Trophoblast cell (in vitro differentiated cells and primary cell): ENCODE measurements around the gene MRPS33.
A peak's percentile ranks its signal among the peaks of the same experiment; 100 is the strongest.

Source experiments
- DNase-seq, 2 donors: peaks; one replicate each; pipeline ENCODE4 v3.0.0-alpha.2; 2016
- H2AFZ ChIP-seq: 2 replicates; pipeline ENCODE4 v1.6.1; 2013; ENCODE audit warnings: low read length, moderate library complexity, mild to moderate bottlenecking; ENCODE audit not compliant: insufficient read depth, poor library complexity
- H2AK5ac ChIP-seq: 2 replicates; pipeline ENCODE4 v1.6.1; 2013; ENCODE audit warnings: mild to moderate bottlenecking, low read length
- H2BK120ac ChIP-seq: 2 replicates; pipeline ENCODE4 v1.6.1; 2013; ENCODE audit warnings: low read length, mild to moderate bottlenecking, moderate library complexity; ENCODE audit not compliant: insufficient read depth, poor library complexity
- H2BK12ac ChIP-seq: 2 replicates; pipeline ENCODE4 v1.6.1; 2013; ENCODE audit warnings: mild to moderate bottlenecking, low read length, moderate library complexity
- H2BK5ac ChIP-seq: 2 replicates; pipeline ENCODE4 v1.6.1; 2013; ENCODE audit warnings: low read length, low read depth, moderate library complexity, mild to moderate bottlenecking; ENCODE audit not compliant: poor library complexity
- H3K14ac ChIP-seq: 2 replicates; pipeline ENCODE4 v1.6.1; 2013; ENCODE audit warnings: mild to moderate bottlenecking, low read length
- H3K18ac ChIP-seq: 2 replicates; pipeline ENCODE4 v1.6.1; 2013; ENCODE audit warnings: mild to moderate bottlenecking, low read length
- H3K23ac ChIP-seq: 2 replicates; pipeline ENCODE4 v1.6.1; 2013; ENCODE audit warnings: low read length
- H3K27ac ChIP-seq: 2 replicates; pipeline ENCODE4 v1.5.1; 2013; ENCODE audit warnings: low read depth, mild to moderate bottlenecking, inconsistent platforms, low read length, moderate library complexity
- H3K27me3 ChIP-seq: 2 replicates; pipeline ENCODE4 v1.6.1; 2013; ENCODE audit warnings: inconsistent platforms, mild to moderate bottlenecking, low read length, moderate library complexity; ENCODE audit not compliant: insufficient read depth
- H3K36me3 ChIP-seq, 2 experiments: 1 replicate in 1 of 2; 2 replicates in 1 of 2; pipeline ENCODE4 v1.6.1; 2013; ENCODE audit warnings: low read length in 2 of 2, mild to moderate bottlenecking in 2 of 2, moderate library complexity in 1 of 2; ENCODE audit not compliant: insufficient read depth in 2 of 2, control insufficient read depth in 1 of 2
- H3K4ac ChIP-seq: 2 replicates; pipeline ENCODE4 v1.6.1; 2013; ENCODE audit warnings: low read depth, mild to moderate bottlenecking, low read length, moderate library complexity
- H3K4me1 ChIP-seq, 2 experiments: 1 replicate in 1 of 2; 2 replicates in 1 of 2; pipeline ENCODE4 v1.6.1; 2013; ENCODE audit warnings: low read length in 2 of 2, mild to moderate bottlenecking in 2 of 2, moderate library complexity in 1 of 2; ENCODE audit not compliant: insufficient read depth in 2 of 2, control insufficient read depth in 1 of 2
- H3K4me2 ChIP-seq: 2 replicates; pipeline ENCODE4 v1.6.1; 2013; ENCODE audit warnings: inconsistent platforms, mild to moderate bottlenecking, low read length, moderate library complexity
- H3K4me3 ChIP-seq: 2 replicates; pipeline ENCODE4 v1.5.1; 2013; ENCODE audit warnings: mild to moderate bottlenecking, low read depth, low read length, inconsistent platforms
- H3K79me1 ChIP-seq: one replicate; pipeline ENCODE4 v1.6.1; 2013; ENCODE audit warnings: low read length
- H3K79me2 ChIP-seq: 2 replicates; pipeline ENCODE4 v1.6.1; 2013; ENCODE audit warnings: low read length, mild to moderate bottlenecking; ENCODE audit not compliant: control insufficient read depth, insufficient read depth, poor library complexity
- H3K9ac ChIP-seq: 2 replicates; pipeline ENCODE4 v1.6.1; 2013; ENCODE audit warnings: mild to moderate bottlenecking, low read length
- H3K9me3 ChIP-seq: 2 replicates; pipeline ENCODE4 v1.6.1; 2013; ENCODE audit warnings: low read depth, mild to moderate bottlenecking, control low read depth, inconsistent platforms, low read length; ENCODE audit not compliant: insufficient read depth
- H4K12ac ChIP-seq: 2 replicates; pipeline ENCODE4 v1.6.1; 2013; ENCODE audit warnings: low read depth, mild to moderate bottlenecking, low read length, moderate library complexity
- H4K8ac ChIP-seq: 2 replicates; pipeline ENCODE4 v1.6.1; 2013; ENCODE audit warnings: low read depth, mild to moderate bottlenecking, low read length, moderate library complexity
- H4K91ac ChIP-seq: one replicate; pipeline ENCODE4 v1.6.1; 2013; ENCODE audit warnings: low read depth, mild to moderate bottlenecking, low read length, moderate library complexity
- WGBS: extraction: QIAGEN DNeasy Blood & Tissue Kit; methylation state at CpG from one replicate; pipeline ENCODE4 v1.1.7; 2013; ENCODE audit warnings: missing lambda C conversion rate; ENCODE audit not compliant: insufficient read length, insufficient coverage; ENCODE audit errors: extremely low coverage; 5-methylcytosine and 5-hydroxymethylcytosine counted together

MRPS33 gene

GRCh38 chr7:140989068-140989467 is 25.7 kb downstream of the MRPS33 start:
- Histone ChIP-seq H2BK120ac (no peak overlapping the region), H2AFZ (no peak overlapping the region)
- DNase-seq = no peak

GRCh38 chr7:140983802-140984201 is 30.9 kb downstream of the MRPS33 start:
- no CpG with 5 or more reads among the region's 4 CpGs for WGBS
- Histone ChIP-seq H3K27me3 (no peaks in the 10 kb centered on the region), H3K9me3 (no peaks in the 10 kb centered on the region), H3K79me1 (no peaks in the 10 kb centered on the region), H3K4me1 (no peaks in the 10 kb centered on the region), H3K18ac (no peak overlapping the region), H3K79me2 (no peaks in the 10 kb centered on the region), H2AK5ac (no peak overlapping the region), H3K4me2 (no peak overlapping the region), H2BK12ac (no peak overlapping the region), H2AFZ (no peak overlapping the region), H4K12ac (no peak overlapping the region), H3K23ac (no peak overlapping the region), H4K91ac (no peak overlapping the region), H3K4me3 (no peak overlapping the region), H4K8ac (no peak overlapping the region), H3K9ac (no peak overlapping the region), H3K14ac (no peak overlapping the region), H2BK5ac (no peak overlapping the region), H3K4ac (no peak overlapping the region), H3K27ac (no peak overlapping the region), H3K36me3 (no peaks in the 10 kb centered on the region), H2BK120ac (no peak overlapping the region)
- peak in 1 of 2 donors; percentile 13 for DNase-seq

More at GRCh38 chr7:140989068-140989467, 25.7 kb downstream of the MRPS33 start:
- H3K9ac ChIP-seq = no peak overlapping the region
- no peak overlapping the region for H4K12ac ChIP-seq
- H3K27me3 ChIP-seq = no peaks in the 10 kb centered on the region
- H3K4me3 ChIP-seq = no peak overlapping the region
- no peak overlapping the region for H4K91ac ChIP-seq
- H4K8ac ChIP-seq = no peak overlapping the region
- peaks cover 2% of the 10 kb centered on the region for H3K79me1 ChIP-seq
- no peak overlapping the region for H3K14ac ChIP-seq
- H3K9me3 ChIP-seq = no peaks in the 10 kb centered on the region
- H3K4me1 ChIP-seq = peaks cover 2 to 9% of the 10 kb centered on the region in 2 experiments
- no peak overlapping the region for H3K27ac ChIP-seq
- H3K79me2 ChIP-seq = no peaks in the 10 kb centered on the region
- no peak overlapping the region for H3K18ac ChIP-seq
- H3K36me3 ChIP-seq = no peaks in the 10 kb centered on the region
- H3K23ac ChIP-seq = no peak overlapping the region
- H3K4me2 ChIP-seq = no peak overlapping the region
- no peak overlapping the region for H2BK5ac ChIP-seq
- H3K4ac ChIP-seq = no peak overlapping the region
- no peak overlapping the region for H2AK5ac ChIP-seq
- no peak overlapping the region for H2BK12ac ChIP-seq

GRCh38 chr7:140982508-140982907 is 32.2 kb downstream of the MRPS33 start:
- no CpG with 5 or more reads among the region's 2 CpGs for WGBS
- H3K4ac ChIP-seq = no peak overlapping the region

GRCh38 chr7:140981951-140982350 is 32.8 kb downstream of the MRPS33 start:
- Histone ChIP-seq H3K9me3 (no peaks in the 10 kb centered on the region), H3K18ac (no peak overlapping the region), H4K8ac (no peak overlapping the region), H3K9ac (no peak overlapping the region), H4K12ac (no peak overlapping the region), H3K36me3 (no peaks in the 10 kb centered on the region), H2AK5ac (no peak overlapping the region), H3K23ac (no peak overlapping the region), H3K4me1 (no peaks in the 10 kb centered on the region), H2BK12ac (no peak overlapping the region), H3K79me1 (no peaks in the 10 kb centered on the region), H3K4me3 (no peak overlapping the region), H3K4me2 (no peak overlapping the region), H3K14ac (no peak overlapping the region), H4K91ac (no peak overlapping the region), H3K27ac (no peak overlapping the region), H2BK5ac (no peak overlapping the region), H3K79me2 (no peaks in the 10 kb centered on the region), H3K27me3 (no peaks in the 10 kb centered on the region), H2BK120ac (no peak overlapping the region), H3K4ac (no peak overlapping the region), H2AFZ (no peak overlapping the region)
- no CpG with 5 or more reads among the region's 2 CpGs for WGBS
- no peak for DNase-seq

More at GRCh38 chr7:140982508-140982907, 32.2 kb downstream of the MRPS33 start:
- H2AFZ ChIP-seq = no peak overlapping the region
- no peak overlapping the region for H4K8ac ChIP-seq
- no peak overlapping the region for H3K18ac ChIP-seq
- H2AK5ac ChIP-seq = no peak overlapping the region
- no peak for DNase-seq
- no peak overlapping the region for H3K4me2 ChIP-seq
- H3K79me1 ChIP-seq = no peaks in the 10 kb centered on the region
- no peak overlapping the region for H3K9ac ChIP-seq
- H4K91ac ChIP-seq = no peak overlapping the region
- H2BK120ac ChIP-seq = no peak overlapping the region
- no peak overlapping the region for H2BK12ac ChIP-seq
- no peaks in the 10 kb centered on the region for H3K27me3 ChIP-seq
- H3K23ac ChIP-seq = no peak overlapping the region
- H4K12ac ChIP-seq = no peak overlapping the region
- no peaks in the 10 kb centered on the region for H3K36me3 ChIP-seq
- H3K4me1 ChIP-seq = no peaks in the 10 kb centered on the region
- no peak overlapping the region for H3K4me3 ChIP-seq
- H3K79me2 ChIP-seq = no peaks in the 10 kb centered on the region
- H3K9me3 ChIP-seq = no peaks in the 10 kb centered on the region
- no peak overlapping the region for H3K14ac ChIP-seq
- no peak overlapping the region for H3K27ac ChIP-seq
- no peak overlapping the region for H2BK5ac ChIP-seq
